Skeletal muscle tissue (tissue), 2 donors: ENCODE measurements around the gene INAVA. TPM values are rescaled to one million over a fixed set of nuclear protein-coding genes. Genes with fewer than 3 reads are reported as not detected.

Experiments used
- small RNA-seq: library from RNA; depleted of rRNA; stranded (forward); fragments of <200 nt; gene quantifications from one replicate; pipeline ENCODE3, GENCODE V24; 2014
- total RNA-seq: library from RNA; depleted of rRNA; stranded (reverse); fragments of >200 nt; gene quantifications from one replicate; pipeline ENCODE4 v1.2.3, GENCODE V29; 2014

INAVA gene
- total RNA-seq, 1 donor from 2014 or later: 0.52 TPM

Small RNAs within 50 kb of the gene (small RNA-seq; reads per million reads assigned to genes)
- gene RNU6-704P: not detected

Other genes with a start within 250 kb of the INAVA start
- gene DDX59, start 225.0 kb upstream of the INAVA start, total RNA-seq: 17.7 TPM
- gene CAMSAP2, start 156.0 kb upstream of the INAVA start, total RNA-seq: 23.0 TPM
- not detected for gene GPR25, start 21.9 kb upstream of the INAVA start, total RNA-seq
- gene KIF21B, start 128.8 kb downstream of the INAVA start, total RNA-seq: 1.0 TPM
- 43.3 TPM for gene CACNA1S, start 217.5 kb downstream of the INAVA start, total RNA-seq
- not detected for gene ASCL5, start 232.3 kb downstream of the INAVA start, total RNA-seq